Measurements from ENCODE around the gene RAX. TPM values are rescaled to one million over a fixed set of nuclear protein-coding genes. Genes with fewer than 3 reads are reported as not detected.
"Not testable (repeated sequence)": the region's sequence is repeated elsewhere in the genome, so short reads cannot be mapped to it uniquely, and the experiment has no call there.

The RAX gene
- total RNA-seq, 1 experiment from 2014 or later, result not detected

GRCh38 chr18:59273759-59274532 is 692 bp upstream of the RAX start:
- no peak for DNase-seq (ENCODE audit: low read depth)

GRCh38 chr18:59272221-59272888 is 899 bp downstream of the RAX start:
- no peak for DNase-seq (ENCODE audit: low read depth)

GRCh38 chr18:59271606-59272220 is 1.5 kb downstream of the RAX start:
- no peak for DNase-seq (ENCODE audit: low read depth)

- DNase-seq (ENCODE audit: low read depth), result peak; percentile 14
These were observed 2.5 kb downstream of the RAX start for GRCh38 chr18:59270689-59271257.

GRCh38 chr18:59269563-59270119 is 3.6 kb downstream of the RAX start:
- DNase-seq (ENCODE audit: low read depth), result no peak

GRCh38 chr18:59268721-59269562 is 4.3 kb downstream of the RAX start:
- no peak for DNase-seq (ENCODE audit: low read depth)

GRCh38 chr18:59268127-59268720 is 5.0 kb downstream of the RAX start:
- no peak for DNase-seq (ENCODE audit: low read depth)

GRCh38 chr18:59267503-59268126 is 5.6 kb downstream of the RAX start:
- no peak for DNase-seq (ENCODE audit: low read depth)

- no peak for DNase-seq (ENCODE audit: low read depth)
These were observed 6.3 kb downstream of the RAX start for GRCh38 chr18:59266886-59267502.

GRCh38 chr18:59266459-59266858 is 6.8 kb downstream of the RAX start:
- no peak for DNase-seq (ENCODE audit: low read depth)

- DNase-seq (ENCODE audit: low read depth), result no peak
These were observed 7.3 kb downstream of the RAX start for GRCh38 chr18:59265974-59266369.

GRCh38 chr18:59265246-59265973 is 7.8 kb downstream of the RAX start:
- DNase-seq (ENCODE audit: low read depth), result peak; percentile 18

- no peak for DNase-seq (ENCODE audit: low read depth)
These were observed 8.5 kb downstream of the RAX start for GRCh38 chr18:59264651-59265245.

- peak; percentile 18 for DNase-seq (ENCODE audit: low read depth)
These were observed 9.1 kb downstream of the RAX start for GRCh38 chr18:59264121-59264571.

GRCh38 chr18:59263661-59264060 is 9.6 kb downstream of the RAX start:
- peak; percentile 51 for DNase-seq (ENCODE audit: low read depth)

GRCh38 chr18:59262243-59262642 is 11.0 kb downstream of the RAX start:
- not testable (repeated sequence) for DNase-seq (ENCODE audit: low read depth)

GRCh38 chr18:59261842-59262241 is 11.4 kb downstream of the RAX start:
- not testable (repeated sequence) for DNase-seq (ENCODE audit: low read depth)

- DNase-seq (ENCODE audit: low read depth), result not testable (repeated sequence)
These were observed 17.8 kb downstream of the RAX start for GRCh38 chr18:59255491-59255890.

Data from M059J (cell line).